GM23338 (cell line): ENCODE measurements around the gene UBTD1. TPM values are rescaled to one million over a fixed set of nuclear protein-coding genes. Genes with fewer than 3 reads are reported as not detected.

Experiments
- ATAC-seq: fragments of 200-7000 bp; cut with Tn5 transposase; 3 replicates; pipeline ENCODE4 v1.9.1; 2020
- DNase-seq: peaks from one replicate; pipeline ENCODE4 v3.0.0-alpha.2; 2015; ENCODE audit warnings: low spot score
- H2AFZ ChIP-seq: fragments of 200-600 bp; sonication (generic); 2 replicates; pipeline ENCODE4 v1.8.0; 2016; ENCODE audit warnings: antibody characterized with exemption, mild to moderate bottlenecking, moderate library complexity
- H3F3A ChIP-seq: fragments of 200-600 bp; sonication (generic); replicated peaks from 2 replicates; pipeline ENCODE4 v1.8.0; 2017; ENCODE audit warnings: antibody characterized with exemption, mixed run types, low read depth
- H3K27ac ChIP-seq: fragments of 200-600 bp; sonication (generic); 2 replicates; pipeline ENCODE4 v1.6.1; 2016; ENCODE audit warnings: low read depth
- H3K27me3 ChIP-seq: fragments of 200-600 bp; sonication (generic); 2 replicates; pipeline ENCODE4 v1.8.0; 2016; ENCODE audit warnings: mild to moderate bottlenecking, mixed run types, moderate library complexity; ENCODE audit not compliant: insufficient read depth
- H3K36me3 ChIP-seq: fragments of 200-600 bp; sonication (generic); 2 replicates; pipeline ENCODE4 v1.8.0; 2016; ENCODE audit warnings: mild to moderate bottlenecking; ENCODE audit not compliant: insufficient read depth
- H3K4me1 ChIP-seq: fragments of 200-600 bp; sonication (generic); 2 replicates; pipeline ENCODE4 v1.8.0; 2016; ENCODE audit warnings: mild to moderate bottlenecking, moderate library complexity; ENCODE audit not compliant: insufficient read depth
- H3K4me2 ChIP-seq: fragments of 200-600 bp; sonication (generic); 2 replicates; pipeline ENCODE4 v1.7.1; 2017; ENCODE audit warnings: mixed run types
- H3K4me3 ChIP-seq: fragments of 200-600 bp; sonication (generic); 2 replicates; pipeline ENCODE4 v1.6.1; 2016; ENCODE audit warnings: mixed run types
- H3K79me2 ChIP-seq: fragments of 200-600 bp; sonication (generic); replicated peaks from 2 replicates; pipeline ENCODE4 v1.8.0; 2017; ENCODE audit warnings: mild to moderate bottlenecking; ENCODE audit not compliant: insufficient read depth
- H3K9me2 ChIP-seq: fragments of 200-600 bp; sonication (generic); 2 replicates; pipeline ENCODE4 v1.8.0; 2017; ENCODE audit not compliant: insufficient read depth
- H4K20me1 ChIP-seq: fragments of 200-600 bp; sonication (generic); replicated peaks from 2 replicates; pipeline ENCODE4 v1.8.0; 2017; ENCODE audit warnings: mild to moderate bottlenecking; ENCODE audit not compliant: insufficient read depth
- H3K27ac Mint-ChIP-seq: 2 replicates; pipeline ENCODE4 v1.8.0; 2020; ENCODE audit warnings: inconsistent platforms, mild to moderate bottlenecking, moderate library complexity, mixed read lengths
- H3K27me3 Mint-ChIP-seq: 3 replicates; pipeline ENCODE4 v1.8.0; 2022; ENCODE audit warnings: low read depth, mild to moderate bottlenecking, moderate library complexity, mixed read lengths, inconsistent platforms; ENCODE audit not compliant: insufficient read depth, poor library complexity
- H3K36me3 Mint-ChIP-seq: 3 replicates; pipeline ENCODE4 v1.8.0; 2021; ENCODE audit warnings: low read depth, mild to moderate bottlenecking, inconsistent platforms, moderate library complexity, mixed read lengths
- H3K4me1 Mint-ChIP-seq: 3 replicates; pipeline ENCODE4 v1.8.0; 2020; ENCODE audit warnings: mild to moderate bottlenecking, inconsistent platforms, mixed read lengths
- H3K4me3 Mint-ChIP-seq: 3 replicates; pipeline ENCODE4 v1.8.0; 2021; ENCODE audit warnings: moderate library complexity, mild to moderate bottlenecking, inconsistent platforms, mixed read lengths
- H3K9me3 Mint-ChIP-seq: 3 replicates; pipeline ENCODE4 v1.8.0; 2020; ENCODE audit warnings: moderate library complexity, mild to moderate bottlenecking, inconsistent platforms, mixed read lengths
- CREB1 ChIP-seq: fragments of 250-450 bp; sonication (Bioruptor Pico); IDR thresholded peaks from 2 replicates; pipeline ENCODE4 v1.5.0; 2020; ENCODE audit warnings: low read depth, mild to moderate bottlenecking, moderate library complexity
- EZH2 ChIP-seq: fragments of 200-600 bp; sonication (generic); IDR thresholded peaks from one replicate; pipeline ENCODE4 v1.8.0; 2017; ENCODE audit warnings: antibody characterized with exemption, mild to moderate bottlenecking, low read depth; ENCODE audit not compliant: unreplicated experiment
- EZH2phosphoT487 ChIP-seq: fragments of 200-600 bp; sonication (generic); IDR thresholded peaks from one replicate; pipeline ENCODE4 v1.8.1; 2018; ENCODE audit warnings: antibody characterized with exemption; ENCODE audit not compliant: unreplicated experiment
- JUNB ChIP-seq: IDR thresholded peaks from one replicate; pipeline ENCODE4 v1.6.1; 2016; ENCODE audit warnings: antibody characterized with exemption; ENCODE audit not compliant: unreplicated experiment
- NANOG ChIP-seq: IDR thresholded peaks from 2 replicates; pipeline ENCODE4 v1.6.1; 2016; ENCODE audit warnings: antibody characterized with exemption, borderline replicate concordance
- ZNF331 ChIP-seq: fragments of 250-450 bp; sonication (Bioruptor Pico); IDR thresholded peaks from 2 replicates; pipeline ENCODE4 v1.5.0; 2020; ENCODE audit warnings: low read depth, mild to moderate bottlenecking, moderate library complexity
- ZNF462 ChIP-seq: fragments of 250-450 bp; sonication (Bioruptor Pico); IDR thresholded peaks from 2 replicates; pipeline ENCODE4 v1.5.0; 2020; ENCODE audit warnings: mild to moderate bottlenecking, moderate library complexity
- polyA plus RNA-seq: library from polyadenylated mRNA; unstranded; fragments of >200 nt; fragmentation: Nextera tagmentation; extraction: Ambion mirVana; gene quantifications from 2 replicates; pipeline ENCODE4 v1.2.1, GENCODE V29; 2016
- total RNA-seq: library from RNA; depleted of rRNA; stranded (reverse); fragments of >200 nt; shearing (Covaris generic); gene quantifications from 2 replicates; pipeline ENCODE4 v1.2.3, GENCODE V29; 2014

Gene UBTD1
- total and polyA plus RNA-seq, 2 experiments from 2014 or later: 17.3 to 29.0 TPM

GRCh38 chr10:97564776-97565175 is 66.1 kb downstream of the UBTD1 start:
- Mint-ChIP-seq H3K36me3 (peaks cover 7% of the 10 kb centered on the region; the same call in 2 of the 3 replicates), H3K27ac (no peak overlapping the region), H3K27me3 (no peaks in the 10 kb centered on the region), H3K4me1 (no peaks in the 10 kb centered on the region; the same call in 1 of the 3 replicates), H3K9me3 (peaks cover 2% of the 10 kb centered on the region; the same call in 1 of the 3 replicates), H3K4me3 (no peak overlapping the region)
- no peaks in the 10 kb centered on the region for H3K27me3 ChIP-seq
- peaks cover 4% of the 10 kb centered on the region; the same call in 1 of the 2 replicates for H3K36me3 ChIP-seq
- H3K27ac ChIP-seq: no peak overlapping the region
- ATAC-seq (no peak), DNase-seq (no peak)
- no peaks in the 10 kb centered on the region for H3F3A ChIP-seq
- 0 out of 2 replicates have a peak, but pooled peaks cover 6% of the 10 kb centered on the region for H3K79me2 ChIP-seq
- H4K20me1 ChIP-seq: no peaks in the 10 kb centered on the region
- H3K4me1 ChIP-seq: no peaks in the 10 kb centered on the region
- no peak overlapping the region for H3K4me3 ChIP-seq
- H2AFZ ChIP-seq: no peak overlapping the region
- no peak overlapping the region for H3K4me2 ChIP-seq
- no peak for TF ChIP-seq JUNB
- TF ChIP-seq EZH2: no peak
- TF ChIP-seq NANOG: no peak
- no peak for TF ChIP-seq ZNF331 (CRISPR knock-in tag)
- TF ChIP-seq CREB1 (CRISPR knock-in tag): no peak
- TF ChIP-seq EZH2phosphoT487: no peak
- no peaks in the 10 kb centered on the region for H3K9me2 ChIP-seq

- Histone ChIP-seq H3K4me3 (no peak overlapping the region), H3K27ac (no peak overlapping the region), H3K79me2 (0 out of 2 replicates have a peak, but pooled peaks cover 6% of the 10 kb centered on the region), H3K9me2 (no peaks in the 10 kb centered on the region), H3K4me2 (no peak overlapping the region), H3K36me3 (no peaks in the 10 kb centered on the region; the same call in 1 of the 2 replicates), H3K4me1 (no peaks in the 10 kb centered on the region), H4K20me1 (no peaks in the 10 kb centered on the region), H3K27me3 (no peaks in the 10 kb centered on the region), H2AFZ (no peak overlapping the region), H3F3A (no peaks in the 10 kb centered on the region)
- no peak for ATAC-seq
- Mint-ChIP-seq H3K36me3 (peaks cover 2% of the 10 kb centered on the region; the same call in 1 of the 3 replicates), H3K27me3 (peaks cover 2% of the 10 kb centered on the region), H3K9me3 (no peaks in the 10 kb centered on the region), H3K4me1 (peaks cover 5% of the 10 kb centered on the region; the same call in 2 of the 3 replicates), H3K27ac (peak overlapping the region; percentile 38; the same call in 1 of the 2 replicates), H3K4me3 (no peak overlapping the region)
- TF ChIP-seq CREB1 (CRISPR knock-in tag): no peak
- no peak for DNase-seq
These were observed 67.7 kb downstream of the UBTD1 start for GRCh38 chr10:97566336-97566996.

GRCh38 chr10:97567891-97568290 is 69.2 kb downstream of the UBTD1 start:
- H3K36me3 ChIP-seq: no peaks in the 10 kb centered on the region; the same call in 1 of the 2 replicates
- no peaks in the 10 kb centered on the region for H3K9me2 ChIP-seq
- H4K20me1 ChIP-seq: 0 out of 2 replicates have a peak, but pooled peaks cover 3% of the 10 kb centered on the region
- Mint-ChIP-seq H3K9me3 (no peaks in the 10 kb centered on the region), H3K27me3 (peaks cover 3% of the 10 kb centered on the region), H3K4me3 (no peak overlapping the region), H3K36me3 (peaks cover 2% of the 10 kb centered on the region; the same call in 1 of the 3 replicates), H3K4me1 (peaks cover 8% of the 10 kb centered on the region; the same call in 2 of the 3 replicates), H3K27ac (no peak overlapping the region)
- H3K27me3 ChIP-seq: no peaks in the 10 kb centered on the region
- H3K4me1 ChIP-seq: no peaks in the 10 kb centered on the region; the same call in 1 of the 2 replicates
- no peak overlapping the region for H2AFZ ChIP-seq
- 0 out of 2 replicates have a peak, but pooled peaks cover 6% of the 10 kb centered on the region for H3K79me2 ChIP-seq
- ATAC-seq: no peak
- no peak overlapping the region for H3K4me3 ChIP-seq
- no peak for DNase-seq
- H3K27ac ChIP-seq: no peak overlapping the region
- no peak overlapping the region for H3K4me2 ChIP-seq
- H3F3A ChIP-seq: no peaks in the 10 kb centered on the region
- no peak for TF ChIP-seq ZNF462
